ENCODE data around the gene IRAK1BP1.
"Not testable (repeated sequence)": the region's sequence is repeated elsewhere in the genome, so short reads cannot be mapped to it uniquely, and the experiment has no call there.

The IRAK1BP1 gene

DNA sequence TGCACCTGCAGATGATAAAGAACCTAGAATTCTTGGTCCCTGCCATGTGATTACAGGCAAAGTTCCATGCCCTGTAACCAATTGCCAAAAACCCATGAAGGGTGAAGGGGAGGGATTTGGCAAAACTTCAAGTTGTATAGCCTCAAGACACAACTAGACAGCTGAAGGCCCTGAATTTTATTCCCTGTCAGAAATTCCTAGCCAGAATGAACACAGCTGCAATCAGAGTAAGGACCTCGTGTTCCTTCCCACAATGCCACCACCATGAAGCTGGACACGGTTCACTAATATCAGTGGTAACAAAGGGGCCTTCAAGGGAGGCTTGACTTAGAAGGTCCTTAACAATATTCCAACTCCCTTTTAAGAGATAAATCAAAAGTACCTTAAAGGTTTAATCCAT is 22.5 kb upstream of the IRAK1BP1 start:
- Histone ChIP-seq H3K9ac (no peak overlapping the region), H3K4me1 (no peaks in the 10 kb centered on the region), H3K36me3 (no peaks in the 10 kb centered on the region), H4K20me1 (no peaks in the 10 kb centered on the region), H3K9me3 (no peaks in the 10 kb centered on the region), H3K4me3 (no peak overlapping the region), H3K4me2 (no peak overlapping the region), H3K27ac (no peak overlapping the region), H3K27me3 (no peaks in the 10 kb centered on the region)
- TF ChIP-seq Cebpa-rat (IDR thresholded peaks at IDR 0.05) = no peak

DNA sequence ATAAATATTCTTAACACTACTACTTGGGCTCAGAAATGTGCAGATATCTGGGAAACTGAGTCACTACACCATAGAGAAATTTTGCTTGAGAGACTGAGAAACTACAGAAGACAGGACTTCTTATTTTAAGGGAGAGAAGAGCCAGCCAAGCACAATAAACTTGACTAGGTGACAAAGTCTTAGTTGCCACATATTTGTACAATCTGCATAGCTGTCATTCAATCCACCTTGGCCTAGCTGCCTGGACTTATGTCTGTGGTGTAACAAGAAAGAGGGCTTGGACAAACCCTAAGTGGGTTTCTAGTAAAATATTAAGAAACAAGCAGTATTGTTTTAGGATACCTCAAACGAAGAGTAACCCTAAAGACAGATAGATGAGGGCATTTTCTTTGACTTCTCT is 21.8 kb upstream of the IRAK1BP1 start:
- H3K4me2 ChIP-seq = no peak overlapping the region
- no peak for TF ChIP-seq Cebpa-rat (IDR thresholded peaks at IDR 0.05)
- H4K20me1 ChIP-seq = no peaks in the 10 kb centered on the region
- no peaks in the 10 kb centered on the region for H3K9me3 ChIP-seq
- H3K27me3 ChIP-seq = no peaks in the 10 kb centered on the region
- no peak overlapping the region for H3K4me3 ChIP-seq
- no peak overlapping the region for H3K9ac ChIP-seq
- no peaks in the 10 kb centered on the region for H3K36me3 ChIP-seq
- H3K27ac ChIP-seq = no peak overlapping the region
- no peaks in the 10 kb centered on the region for H3K4me1 ChIP-seq

DNA sequence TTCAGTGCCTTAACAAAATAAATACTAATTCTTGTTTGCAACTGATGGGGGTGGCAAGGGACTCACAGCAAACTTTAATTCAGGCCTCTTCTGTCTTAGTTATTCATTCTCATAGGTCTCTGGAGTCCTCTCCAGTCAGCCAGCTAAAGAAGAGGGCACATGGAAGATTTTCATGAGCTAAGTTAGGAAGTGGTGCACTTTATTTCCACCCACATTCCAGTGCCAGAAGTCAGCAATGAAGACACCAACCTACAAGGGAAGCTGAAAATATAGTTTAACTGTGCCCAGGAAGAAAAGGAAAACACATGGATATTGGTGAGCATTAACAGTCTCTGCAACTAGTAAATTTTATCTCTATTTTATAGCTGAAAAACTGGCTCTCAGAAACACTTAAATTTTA is 16.7 kb upstream of the IRAK1BP1 start:
- Histone ChIP-seq H3K36me3 (no peaks in the 10 kb centered on the region), H3K4me1 (no peaks in the 10 kb centered on the region), H3K9me3 (no peaks in the 10 kb centered on the region), H3K27me3 (no peaks in the 10 kb centered on the region), H3K4me3 (no peak overlapping the region), H4K20me1 (no peaks in the 10 kb centered on the region), H3K9ac (no peak overlapping the region), H3K4me2 (no peak overlapping the region), H3K27ac (no peak overlapping the region)
- TF ChIP-seq Cebpa-rat (IDR thresholded peaks at IDR 0.05) = no peak

DNA sequence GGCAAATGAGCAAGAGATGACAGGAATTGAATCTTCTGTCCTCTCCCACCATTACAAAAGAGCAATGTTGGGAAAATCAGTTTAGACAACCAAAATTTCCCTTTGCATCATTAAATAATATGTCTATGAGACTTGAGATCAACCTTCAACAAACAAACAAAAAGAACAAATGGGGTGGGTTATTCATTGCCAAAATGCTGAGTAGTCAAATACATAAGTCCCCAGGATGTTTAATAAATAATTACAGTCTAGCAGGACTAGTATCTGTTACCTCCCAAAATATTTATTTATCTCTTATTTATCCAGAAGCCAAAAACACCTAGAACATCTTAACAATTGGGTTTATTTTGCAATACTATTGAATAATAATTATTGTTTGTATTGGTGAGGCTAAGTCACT is 16.2 kb upstream of the IRAK1BP1 start:
- Histone ChIP-seq H3K4me1 (no peaks in the 10 kb centered on the region), H3K9me3 (no peaks in the 10 kb centered on the region), H3K36me3 (no peaks in the 10 kb centered on the region), H3K27me3 (no peaks in the 10 kb centered on the region), H4K20me1 (no peaks in the 10 kb centered on the region), H3K4me2 (no peak overlapping the region), H3K4me3 (no peak overlapping the region), H3K9ac (no peak overlapping the region), H3K27ac (no peak overlapping the region)
- TF ChIP-seq Cebpa-rat (IDR thresholded peaks at IDR 0.05) = no peak

DNA sequence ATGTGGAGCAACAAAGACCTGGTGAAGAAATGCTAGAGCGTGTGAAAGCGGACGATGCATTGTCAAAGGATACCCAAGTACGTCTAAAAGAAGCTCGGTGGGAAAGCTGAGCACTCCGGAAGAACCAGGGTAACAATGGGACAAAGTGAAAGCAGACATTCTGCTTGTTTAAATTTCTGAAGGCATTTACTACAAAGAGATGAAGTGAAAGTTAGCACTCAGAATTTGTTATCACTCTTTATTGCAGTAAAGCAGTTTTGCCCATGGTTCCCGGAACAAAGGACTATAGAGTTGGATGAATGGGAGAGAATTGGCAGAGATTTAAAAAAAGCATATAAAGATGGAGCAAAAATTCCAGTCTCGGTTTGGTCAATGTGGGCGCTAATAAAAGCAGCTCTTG is 12.8 kb upstream of the IRAK1BP1 start:
- no peaks in the 10 kb centered on the region for H4K20me1 ChIP-seq
- TF ChIP-seq Cebpa-rat (IDR thresholded peaks at IDR 0.05) = no peak
- H3K4me2 ChIP-seq = no peak overlapping the region
- no peaks in the 10 kb centered on the region for H3K36me3 ChIP-seq
- no peak overlapping the region for H3K27ac ChIP-seq
- no peaks in the 10 kb centered on the region for H3K4me1 ChIP-seq
- no peaks in the 10 kb centered on the region for H3K9me3 ChIP-seq
- no peak overlapping the region for H3K9ac ChIP-seq
- H3K27me3 ChIP-seq = no peaks in the 10 kb centered on the region
- H3K4me3 ChIP-seq = no peak overlapping the region

DNA sequence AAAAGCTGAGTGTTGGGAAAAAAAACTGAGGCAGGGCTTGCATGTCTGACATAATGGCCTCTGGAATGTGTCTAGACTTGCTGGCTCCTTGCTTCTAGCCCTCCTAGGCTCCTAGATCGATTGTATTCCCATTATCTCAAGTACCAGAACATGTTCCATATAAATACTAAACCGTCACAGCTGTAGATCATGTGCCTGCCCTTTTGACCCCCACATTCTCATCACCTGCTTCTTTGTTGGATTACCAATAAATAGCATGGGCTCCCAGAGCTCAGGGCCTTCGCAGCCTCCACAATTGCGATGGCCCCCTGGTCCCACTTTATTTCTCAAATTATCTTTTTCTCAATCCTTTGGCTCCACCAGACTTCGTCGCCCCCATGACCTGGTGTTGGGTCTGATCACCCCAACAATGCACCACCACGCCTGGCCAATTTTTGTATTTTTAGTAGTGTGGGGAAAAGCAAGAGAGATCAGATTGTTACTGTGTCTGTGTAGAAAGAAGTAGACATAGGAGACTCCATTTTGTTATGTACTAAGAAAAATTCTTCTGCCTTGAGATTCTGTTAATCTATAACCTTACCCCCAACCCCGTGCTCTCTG is 8.9 kb upstream of the IRAK1BP1 start:
- not testable (repeated sequence) for H3K9ac ChIP-seq, H3K4me1 ChIP-seq, H4K20me1 ChIP-seq, H3K36me3 ChIP-seq, H3K27me3 ChIP-seq, H3K9me3 ChIP-seq, H3K4me3 ChIP-seq, H3K27ac ChIP-seq, H3K4me2 ChIP-seq

DNA sequence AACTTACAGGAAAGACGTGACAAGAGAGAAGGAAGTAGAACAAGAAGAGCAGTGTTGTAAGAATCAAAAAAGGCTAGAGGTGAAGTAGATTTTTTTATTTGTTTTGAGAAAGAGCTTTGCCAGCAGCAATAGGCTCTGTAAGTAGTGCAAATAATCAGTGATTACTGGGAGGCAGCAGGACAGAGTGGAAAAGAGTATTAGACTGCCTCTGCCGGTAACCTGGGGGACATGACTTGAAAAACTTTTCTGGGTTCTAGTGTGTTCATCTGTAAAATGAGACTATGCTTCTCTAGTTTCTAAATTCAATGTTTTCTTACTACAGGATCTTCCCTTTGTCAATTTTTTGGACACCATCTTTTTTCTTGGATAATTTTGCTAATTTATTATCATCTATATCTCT is 5.8 kb upstream of the IRAK1BP1 start:
- no peak overlapping the region for H3K9ac ChIP-seq
- H3K36me3 ChIP-seq = no peaks in the 10 kb centered on the region
- H3K4me2 ChIP-seq = no peak overlapping the region
- H3K27me3 ChIP-seq = no peaks in the 10 kb centered on the region
- H4K20me1 ChIP-seq = no peaks in the 10 kb centered on the region
- H3K27ac ChIP-seq = no peak overlapping the region
- no peaks in the 10 kb centered on the region for H3K4me1 ChIP-seq
- H3K4me3 ChIP-seq = no peak overlapping the region
- no peak for TF ChIP-seq Cebpa-rat (IDR thresholded peaks at IDR 0.05)
- no peaks in the 10 kb centered on the region for H3K9me3 ChIP-seq

DNA sequence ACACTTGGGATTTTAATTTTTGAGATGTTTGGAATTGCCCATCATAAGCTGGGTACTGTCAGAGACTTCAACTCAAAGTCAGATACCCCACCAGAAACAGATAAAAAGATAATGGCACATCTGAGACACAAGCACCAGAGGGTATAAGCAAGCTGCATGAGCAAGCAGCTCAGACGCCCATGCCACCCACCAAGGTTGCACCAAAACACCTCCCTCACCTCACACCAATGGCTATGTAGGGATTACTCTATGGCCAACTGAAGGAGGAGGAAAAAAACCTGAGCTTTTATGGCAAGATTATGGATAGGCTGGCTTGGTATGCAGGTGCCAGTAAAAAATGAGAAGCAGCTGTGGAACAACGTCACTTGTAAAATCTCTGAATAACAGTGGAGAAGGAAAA is 3.8 kb upstream of the IRAK1BP1 start:
- no peak for TF ChIP-seq Cebpa-rat (IDR thresholded peaks at IDR 0.05)

DNA sequence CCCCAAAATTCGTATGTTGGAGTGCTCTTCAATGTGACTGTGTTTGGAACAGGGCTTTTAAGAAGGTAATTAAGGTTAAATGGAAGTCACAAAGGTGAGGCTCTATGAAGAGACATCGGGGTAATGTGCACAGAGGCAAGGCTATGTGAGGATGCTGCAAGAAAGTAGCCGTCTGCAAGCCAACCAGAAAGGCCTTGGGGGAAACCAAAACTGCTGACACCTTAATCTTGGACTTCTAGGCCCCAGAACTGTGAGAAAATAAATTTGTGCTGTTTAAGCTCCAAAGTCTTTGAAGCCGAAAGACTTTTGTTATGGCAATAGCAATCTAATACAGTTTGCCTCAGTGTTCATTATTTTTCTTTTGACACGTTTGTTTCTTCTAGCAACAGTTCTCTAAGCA is 2.4 kb upstream of the IRAK1BP1 start:
- Histone ChIP-seq H3K36me3 (no peaks in the 10 kb centered on the region), H3K9ac (no peak overlapping the region), H4K20me1 (no peaks in the 10 kb centered on the region), H3K4me3 (no peak overlapping the region), H3K4me1 (no peaks in the 10 kb centered on the region), H3K27me3 (no peaks in the 10 kb centered on the region), H3K9me3 (no peaks in the 10 kb centered on the region), H3K4me2 (no peak overlapping the region), H3K27ac (no peak overlapping the region)
- TF ChIP-seq Cebpa-rat (IDR thresholded peaks at IDR 0.05) = no peak

More for the DNA sequence above, 3.8 kb upstream of the IRAK1BP1 start:
- H4K20me1 ChIP-seq = no peaks in the 10 kb centered on the region
- no peaks in the 10 kb centered on the region for H3K9me3 ChIP-seq
- no peak overlapping the region for H3K27ac ChIP-seq
- H3K36me3 ChIP-seq = no peaks in the 10 kb centered on the region
- H3K4me2 ChIP-seq = no peak overlapping the region
- H3K4me1 ChIP-seq = no peaks in the 10 kb centered on the region
- no peak overlapping the region for H3K4me3 ChIP-seq
- H3K9ac ChIP-seq = no peak overlapping the region
- no peaks in the 10 kb centered on the region for H3K27me3 ChIP-seq

DNA sequence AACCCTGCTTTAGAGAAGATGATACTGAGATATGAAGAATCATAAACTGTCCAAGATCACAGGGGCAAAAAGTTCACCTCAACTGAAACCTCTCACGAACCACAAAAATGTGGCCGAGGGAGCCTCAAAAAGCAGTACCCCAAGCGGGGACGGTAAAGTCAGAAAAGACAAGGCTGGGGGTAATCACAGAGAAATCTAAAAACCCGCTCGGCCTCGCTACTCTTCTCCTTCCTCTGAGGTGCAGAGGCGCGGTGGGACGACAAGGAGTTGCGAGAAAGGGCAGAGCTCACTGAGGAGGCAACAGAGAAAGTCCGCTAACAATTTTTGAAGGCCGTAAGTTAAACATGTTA is 356 bp upstream of the IRAK1BP1 start:
- Histone ChIP-seq H3K4me2 (peak overlapping the region; percentile 65), H3K27ac (peak overlapping the region; percentile 64), H3K27me3 (no peaks in the 10 kb centered on the region), H3K36me3 (0 out of 2 replicates have a peak, but pooled peaks cover 6% of the 10 kb centered on the region), H3K9ac (peak overlapping the region; percentile 71), H3K4me3 (peak overlapping the region; percentile 73), H3K9me3 (no peaks in the 10 kb centered on the region), H3K4me1 (no peaks in the 10 kb centered on the region), H4K20me1 (no peaks in the 10 kb centered on the region)
- TF ChIP-seq Cebpa-rat (IDR thresholded peaks at IDR 0.05) = no peak

DNA sequence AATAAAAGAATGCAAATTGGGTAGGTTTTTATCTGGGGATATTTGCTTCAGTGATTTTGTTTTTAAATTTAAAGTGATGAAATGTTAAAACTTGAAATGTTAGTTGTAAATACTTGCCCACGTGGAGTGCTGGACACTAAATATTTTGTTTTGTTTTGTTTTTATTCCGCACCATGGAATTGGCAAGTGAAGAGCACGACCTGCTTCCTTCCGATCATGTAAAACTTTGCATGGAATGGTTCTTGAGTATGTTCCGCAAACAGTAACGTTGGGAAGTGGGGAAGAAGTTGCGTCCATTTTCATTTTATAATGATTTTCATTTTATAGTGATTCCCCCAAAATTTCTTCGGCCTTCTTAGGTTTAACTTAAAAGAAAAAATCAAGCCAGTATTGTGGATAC is 765 bp downstream of the IRAK1BP1 start:
- Histone ChIP-seq H3K4me2 (peak overlapping the region; percentile 65), H3K27me3 (no peaks in the 10 kb centered on the region), H3K4me1 (no peaks in the 10 kb centered on the region), H3K9me3 (no peaks in the 10 kb centered on the region), H4K20me1 (no peaks in the 10 kb centered on the region), H3K27ac (no peak overlapping the region), H3K9ac (peak overlapping the region; percentile 71), H3K36me3 (0 out of 2 replicates have a peak, but pooled peaks cover 6% of the 10 kb centered on the region), H3K4me3 (peak overlapping the region; percentile 73)
- TF ChIP-seq Cebpa-rat (IDR thresholded peaks at IDR 0.05) = no peak
